ENCODE data around the gene NPC1L1. TPM values are rescaled to one million over a fixed set of nuclear protein-coding genes. Genes with fewer than 3 reads are reported as not detected.
A peak's percentile ranks its signal among the peaks of the same experiment; 100 is the strongest.

The NPC1L1 gene
- total and polyA plus RNA-seq, 7 donors, result 0.03 to 0.28 (median 0.17) TPM; not detected in 3

GRCh38 chr7:44520574-44520973 lies 20.6 kb downstream of the NPC1L1 start:
- no peak for DNase-seq

GRCh38 chr7:44519546-44519945 lies 21.6 kb downstream of the NPC1L1 start:
- DNase-seq (no peak), ATAC-seq (peak in 1 of 4 donors; percentile 44)
- no peaks in the 10 kb centered on the region for H3K27me3 ChIP-seq (ENCODE audit: insufficient read depth in 3 of 3, low read length in 2 of 3)
- intact Hi-C loops (cut with DNase I), result no loop called here
- no peak for TF ChIP-seq CTCF (IDR thresholded peaks at IDR 0.05)
- WGBS, 3 donors, result 62 to 70% (median 64%) methylated on average over 7 of the region's 7 CpGs
- no peak overlapping the region for H3K4me3 ChIP-seq
- no peaks in the 10 kb centered on the region for H3K36me3 ChIP-seq (ENCODE audit: insufficient read depth in 1 of 2, low read depth in 1 of 2)
- H3K9me3 ChIP-seq, result no peaks in the 10 kb centered on the region
- no peaks in the 10 kb centered on the region for H3K4me1 ChIP-seq
- H3K27ac ChIP-seq, result no peak overlapping the region

More at GRCh38 chr7:44520574-44520973, 20.6 kb downstream of the NPC1L1 start:
- no peak for TF ChIP-seq CTCF (IDR thresholded peaks at IDR 0.05)
- WGBS, 3 donors, result 84 to 91% (median 89%) methylated on average over 5 of the region's 5 CpGs
- no peaks in the 10 kb centered on the region for H3K4me1 ChIP-seq
- intact Hi-C loops (cut with DNase I), result no loop called here
- no peak for ATAC-seq
- H3K4me3 ChIP-seq, result no peak overlapping the region
- no peaks in the 10 kb centered on the region for H3K36me3 ChIP-seq (ENCODE audit: insufficient read depth in 1 of 2, low read depth in 1 of 2)
- peaks cover 5% of the 10 kb centered on the region for H3K9me3 ChIP-seq
- no peaks in the 10 kb centered on the region for H3K27me3 ChIP-seq (ENCODE audit: insufficient read depth in 3 of 3, low read length in 2 of 3)
- no peak overlapping the region for H3K27ac ChIP-seq

GRCh38 chr7:44518761-44519160 lies 22.4 kb downstream of the NPC1L1 start:
- no peak overlapping the region for H3K27ac ChIP-seq
- no peak for TF ChIP-seq CTCF (IDR thresholded peaks at IDR 0.05)
- ATAC-seq (no peak), DNase-seq (no peak)
- no peak overlapping the region for H3K4me3 ChIP-seq
- H3K36me3 ChIP-seq (ENCODE audit: insufficient read depth in 1 of 2, low read depth in 1 of 2), result no peaks in the 10 kb centered on the region
- intact Hi-C loops (cut with DNase I), result no loop called here
- H3K9me3 ChIP-seq, result no peaks in the 10 kb centered on the region
- WGBS, 3 donors, result 70 to 83% (median 75%) methylated on average over 3 of the region's 3 CpGs
- no peaks in the 10 kb centered on the region for H3K27me3 ChIP-seq (ENCODE audit: insufficient read depth in 3 of 3, low read length in 2 of 3)
- H3K4me1 ChIP-seq, result no peaks in the 10 kb centered on the region

GRCh38 chr7:44517175-44517574 lies 24.0 kb downstream of the NPC1L1 start:
- 79 to 86% (median 85%) methylated on average over 8 of the region's 8 CpGs for WGBS, 3 donors
- intact Hi-C loops (cut with DNase I), result no loop called here
- ATAC-seq, result no peak
- DNase-seq, result no peak
- no peaks in the 10 kb centered on the region for H3K9me3 ChIP-seq
- no peaks in the 10 kb centered on the region for H3K36me3 ChIP-seq (ENCODE audit: insufficient read depth in 1 of 2, low read depth in 1 of 2)
- no peak overlapping the region for H3K27ac ChIP-seq
- H3K4me1 ChIP-seq, result no peaks in the 10 kb centered on the region
- no peak overlapping the region for H3K4me3 ChIP-seq
- H3K27me3 ChIP-seq (ENCODE audit: insufficient read depth in 3 of 3, low read length in 2 of 3), result no peaks in the 10 kb centered on the region
- TF ChIP-seq CTCF (IDR thresholded peaks at IDR 0.05), result no peak

- no peak for ATAC-seq
- Histone ChIP-seq H3K27ac (no peak overlapping the region), H3K4me3 (no peak overlapping the region), H3K36me3 (ENCODE audit: insufficient read depth in 1 of 2, low read depth in 1 of 2) (no peaks in the 10 kb centered on the region), H3K9me3 (no peaks in the 10 kb centered on the region), H3K4me1 (no peaks in the 10 kb centered on the region), H3K27me3 (ENCODE audit: insufficient read depth in 3 of 3, low read length in 2 of 3) (no peaks in the 10 kb centered on the region)
- intact Hi-C loops (cut with DNase I), result no loop called here
- TF ChIP-seq CTCF (IDR thresholded peaks at IDR 0.05), result no peak
- no peak for DNase-seq
- whole genome bisulfite sequencing, 3 donors, result 77 to 81% (median 81%) methylated on average over 10 of the region's 10 CpGs
Measured at GRCh38 chr7:44515590-44516268, 25.4 kb downstream of the NPC1L1 start.
